Skin of body (tissue), 2 donors: ENCODE results near the gene COL19A1. TPM values are rescaled to one million over a fixed set of nuclear protein-coding genes. Genes with fewer than 3 reads are reported as not detected.

Source experiments
- DNase-seq: peaks from one replicate; lab custom pipeline; 2025; lab: John Stamatoyannopoulos, UW
- total RNA-seq: library from RNA; depleted of rRNA; stranded (reverse); fragments of >200 nt; gene quantifications from one replicate; pipeline ENCODE4 v1.2.3, GENCODE V29; 2014

The COL19A1 gene
- total RNA-seq, 1 donor from 2014 or later = 2.3 TPM

DNA sequence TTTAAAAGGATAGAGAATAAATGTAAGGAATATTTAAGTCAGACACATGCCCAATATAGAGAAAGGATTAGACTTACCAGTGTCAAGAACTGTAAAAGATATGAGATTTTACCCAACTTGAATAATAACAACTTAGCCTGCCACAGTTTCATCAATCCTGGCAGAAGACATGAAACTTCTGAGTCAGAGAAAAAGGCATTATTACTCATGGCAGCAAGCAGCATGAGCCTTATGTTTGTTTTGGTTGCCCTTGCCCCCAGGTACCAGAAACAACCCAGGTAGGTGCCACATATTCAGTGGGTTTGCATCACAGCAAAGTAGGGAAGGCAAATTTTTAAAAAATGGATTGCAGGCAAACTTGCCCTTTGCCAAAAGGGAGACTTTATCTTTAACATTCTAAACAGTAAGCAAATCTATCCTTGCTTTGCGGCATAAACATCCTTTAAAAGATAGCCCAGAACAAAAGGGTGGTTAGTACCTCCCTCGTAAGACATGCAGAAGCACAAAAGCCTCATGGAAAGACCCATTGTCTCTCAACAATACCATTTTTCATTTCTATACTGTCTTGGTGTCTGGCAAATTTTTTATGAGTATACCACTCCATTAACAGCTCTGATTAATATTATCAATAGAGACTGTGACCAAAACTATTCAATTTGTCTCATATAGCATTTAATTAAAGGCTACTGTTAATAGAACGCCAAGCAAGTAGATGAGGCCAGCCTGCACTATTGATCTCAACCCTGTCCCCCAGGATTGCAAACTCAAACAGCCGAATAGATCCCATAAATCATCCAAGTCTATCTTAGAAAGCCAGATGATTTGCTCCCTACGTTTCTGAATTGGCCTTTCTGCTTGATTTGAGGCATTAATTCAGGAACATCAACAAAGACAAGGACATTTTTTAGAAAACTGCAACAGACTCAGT lies 185.1 kb downstream of the COL19A1 start:
- no peak for DNase-seq

GRCh38 chr6:70059039-70059719 lies 192.8 kb downstream of the COL19A1 start:
- DNase-seq = no peak

- DNase-seq = no peak
Measured at GRCh38 chr6:70060680-70061079, 194.3 kb downstream of the COL19A1 start.

DNA sequence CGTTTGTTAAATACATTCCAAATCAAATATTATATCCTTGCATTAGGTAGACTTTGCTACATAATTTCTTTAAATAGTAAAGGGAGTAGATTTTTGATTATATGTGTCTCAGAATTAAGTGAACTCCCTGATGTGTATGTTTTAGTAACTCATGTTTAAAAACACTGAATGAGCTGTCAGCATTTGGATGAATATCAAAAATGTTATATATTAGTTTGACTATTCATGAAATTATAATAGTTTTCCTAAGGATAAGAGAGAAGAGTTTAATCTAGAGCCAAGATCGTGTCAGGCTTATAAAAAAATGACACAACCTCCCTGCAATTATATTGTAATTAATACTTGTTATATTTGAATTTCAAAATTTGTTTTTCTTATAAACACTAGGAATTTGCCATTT lies 195.2 kb downstream of the COL19A1 start:
- no peak for DNase-seq

GRCh38 chr6:70062010-70062409 lies 195.7 kb downstream of the COL19A1 start:
- DNase-seq = no peak

GRCh38 chr6:70072540-70073179 lies 206.3 kb downstream of the COL19A1 start:
- no peak for DNase-seq

DNA sequence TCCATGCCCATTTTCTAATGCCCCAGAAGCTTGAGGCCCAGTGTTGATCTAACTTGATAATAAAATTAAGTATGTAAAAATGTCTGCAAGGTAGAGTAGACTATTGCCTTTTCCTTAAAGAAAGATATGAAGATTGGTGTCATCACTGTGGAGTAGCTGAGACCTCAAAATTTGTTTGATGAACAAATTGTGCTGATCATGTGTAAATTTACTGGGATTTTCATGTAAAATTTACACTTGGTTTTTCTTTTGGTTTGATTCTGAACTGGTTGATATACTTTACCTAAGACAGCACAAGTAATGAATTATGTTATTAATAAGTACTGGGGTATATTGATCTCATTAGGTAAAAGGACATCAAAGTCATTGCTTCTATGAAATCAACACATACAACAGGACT lies 207.3 kb downstream of the COL19A1 start:
- no peak for DNase-seq

DNA sequence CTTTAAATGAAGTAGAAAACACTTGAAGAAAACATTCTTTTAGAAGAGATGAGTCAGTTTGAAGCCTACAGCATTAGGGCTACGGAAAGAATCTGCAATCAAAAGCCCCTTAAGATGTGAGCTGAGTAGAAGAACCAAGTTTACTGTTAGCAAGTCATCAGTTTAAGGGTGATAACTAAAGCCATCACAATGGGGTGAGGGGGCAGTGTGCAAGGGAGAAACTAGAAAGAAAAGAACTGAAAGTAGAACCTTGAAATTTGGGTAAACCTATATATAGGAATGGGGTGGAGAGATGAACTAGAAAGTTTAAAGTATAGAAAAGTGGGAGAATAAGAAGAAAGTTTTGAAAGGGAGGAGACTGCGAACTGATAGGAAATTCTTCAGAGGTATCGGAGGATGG lies 212.9 kb downstream of the COL19A1 start:
- no peak for DNase-seq

- DNase-seq = no peak
Measured at GRCh38 chr6:70080443-70081070, 214.2 kb downstream of the COL19A1 start.

DNA sequence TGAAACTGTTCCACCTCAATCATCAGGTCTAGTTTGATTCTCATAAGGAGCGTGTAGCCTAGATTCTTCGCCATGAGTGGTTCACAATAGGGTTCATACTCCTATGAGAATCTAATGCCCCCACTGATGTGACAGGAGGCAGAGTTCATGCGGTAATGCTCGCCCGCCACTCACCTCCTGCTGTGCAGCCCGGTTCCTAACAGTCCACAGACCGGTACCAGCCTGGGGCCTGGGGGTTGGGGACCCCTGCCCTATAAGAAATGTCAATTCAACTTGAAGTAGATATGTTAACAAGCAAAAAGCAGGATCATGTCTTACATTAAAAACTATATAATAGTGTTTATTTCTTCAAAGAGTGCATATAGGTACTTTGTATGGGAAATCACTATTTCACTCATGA lies 216.5 kb downstream of the COL19A1 start:
- no peak for DNase-seq

- DNase-seq = no peak
Measured at GRCh38 chr6:70086806-70087205, 220.4 kb downstream of the COL19A1 start.

DNA sequence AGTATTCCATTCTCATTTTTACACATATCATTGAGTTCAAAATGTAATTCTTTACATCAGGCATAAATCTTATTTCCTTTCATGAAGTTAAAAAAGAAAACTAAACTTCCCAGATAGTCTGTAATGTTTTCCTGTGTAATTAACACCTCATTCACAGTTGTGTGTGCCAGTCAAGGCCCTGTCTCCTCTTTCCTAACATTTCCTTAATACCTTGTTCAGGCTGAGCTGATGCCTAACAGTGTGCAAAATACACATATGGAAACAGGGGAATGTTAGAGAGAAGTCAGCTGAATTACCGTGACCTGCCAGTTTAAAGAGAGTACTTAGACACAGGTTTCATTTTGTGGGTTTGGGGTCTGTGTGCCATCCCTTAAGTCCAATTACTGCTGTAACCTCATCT lies 227.8 kb downstream of the COL19A1 start:
- no peak for DNase-seq

DNA sequence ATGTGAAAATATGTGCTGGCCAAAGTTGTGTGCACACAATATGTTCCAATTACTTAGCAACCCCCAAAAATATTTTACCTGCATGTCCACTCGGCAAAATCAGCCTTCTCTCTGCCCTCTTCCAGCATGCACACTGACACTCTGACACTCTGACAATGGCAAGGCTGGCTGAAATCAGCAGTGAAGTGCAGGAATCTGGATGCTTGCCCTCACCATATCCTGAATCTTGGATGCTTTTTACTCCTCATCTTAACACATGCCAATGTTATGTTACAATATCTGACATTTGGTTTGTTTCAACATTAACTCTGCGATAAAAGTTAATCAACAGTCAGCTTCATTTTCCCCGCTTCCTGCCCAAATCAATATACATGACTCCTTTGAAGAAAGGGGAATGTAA lies 233.4 kb downstream of the COL19A1 start:
- DNase-seq = no peak

DNA sequence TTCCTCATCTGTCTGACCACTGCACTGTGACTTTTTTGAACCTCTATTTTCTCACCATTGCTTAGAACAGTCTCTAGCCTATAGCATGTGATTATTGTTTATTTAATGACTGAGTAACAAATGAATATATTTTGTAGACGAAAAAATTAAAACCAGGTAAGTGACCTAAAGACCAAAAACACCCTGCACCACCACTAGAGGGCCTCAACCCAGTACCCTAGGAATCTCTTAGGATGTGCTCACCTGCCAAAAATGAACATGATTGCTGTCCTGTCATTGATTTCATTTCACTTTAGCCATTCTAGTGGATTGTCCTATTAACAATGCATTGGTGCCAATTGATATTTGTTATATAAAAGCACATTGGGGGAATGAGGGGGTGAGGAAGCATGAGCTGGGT lies 237.4 kb downstream of the COL19A1 start:
- DNase-seq = no peak

GRCh38 chr6:70107852-70108629 lies 241.7 kb downstream of the COL19A1 start:
- DNase-seq = no peak

- DNase-seq = no peak
Measured at GRCh38 chr6:70110126-70111022, 244.0 kb downstream of the COL19A1 start.

GRCh38 chr6:70111737-70112136 lies 245.4 kb downstream of the COL19A1 start:
- DNase-seq = no peak

- peak; percentile 7 for DNase-seq
Measured at GRCh38 chr6:70112716-70113115, 246.4 kb downstream of the COL19A1 start.

DNA sequence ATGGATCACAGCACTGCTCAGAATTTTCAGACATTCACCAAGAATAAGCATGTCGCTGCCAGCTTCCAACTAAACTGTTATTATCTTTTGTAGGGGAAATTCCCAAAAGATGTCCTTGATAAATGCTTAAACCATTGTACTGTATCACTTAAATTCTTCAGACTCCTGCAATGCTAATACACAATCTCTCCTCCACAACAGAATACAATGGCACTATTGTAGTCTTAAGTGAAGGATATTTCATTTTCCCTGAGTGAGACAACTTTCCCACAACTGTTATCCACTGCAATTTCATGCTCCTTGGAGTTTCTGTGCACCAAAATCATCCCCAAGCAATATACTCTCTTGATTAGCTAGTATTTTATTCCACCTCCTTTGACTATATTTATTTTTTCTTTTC lies 246.8 kb downstream of the COL19A1 start:
- DNase-seq = no peak

DNA sequence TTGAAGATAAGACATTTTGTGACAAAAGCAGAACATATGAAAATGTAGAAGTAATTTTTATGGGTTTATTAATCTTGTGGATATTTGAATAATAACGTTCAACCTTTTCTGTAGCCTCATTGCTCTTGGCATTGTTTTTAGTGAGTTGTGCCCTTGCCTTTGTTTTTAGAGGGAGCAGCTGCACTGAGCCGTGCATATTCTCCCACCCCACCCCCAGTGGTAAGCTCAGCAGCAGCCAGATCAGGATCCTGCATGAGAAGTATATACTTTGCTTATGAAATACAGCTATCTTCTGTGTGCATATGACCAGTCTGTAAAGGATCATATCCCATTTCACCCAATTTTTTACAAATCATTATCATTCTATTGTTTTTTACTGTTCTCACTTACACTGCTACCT lies 252.3 kb downstream of the COL19A1 start:
- no peak for DNase-seq
